ENCODE measurements around the gene SYNGR2.

The SYNGR2 gene

DNA sequence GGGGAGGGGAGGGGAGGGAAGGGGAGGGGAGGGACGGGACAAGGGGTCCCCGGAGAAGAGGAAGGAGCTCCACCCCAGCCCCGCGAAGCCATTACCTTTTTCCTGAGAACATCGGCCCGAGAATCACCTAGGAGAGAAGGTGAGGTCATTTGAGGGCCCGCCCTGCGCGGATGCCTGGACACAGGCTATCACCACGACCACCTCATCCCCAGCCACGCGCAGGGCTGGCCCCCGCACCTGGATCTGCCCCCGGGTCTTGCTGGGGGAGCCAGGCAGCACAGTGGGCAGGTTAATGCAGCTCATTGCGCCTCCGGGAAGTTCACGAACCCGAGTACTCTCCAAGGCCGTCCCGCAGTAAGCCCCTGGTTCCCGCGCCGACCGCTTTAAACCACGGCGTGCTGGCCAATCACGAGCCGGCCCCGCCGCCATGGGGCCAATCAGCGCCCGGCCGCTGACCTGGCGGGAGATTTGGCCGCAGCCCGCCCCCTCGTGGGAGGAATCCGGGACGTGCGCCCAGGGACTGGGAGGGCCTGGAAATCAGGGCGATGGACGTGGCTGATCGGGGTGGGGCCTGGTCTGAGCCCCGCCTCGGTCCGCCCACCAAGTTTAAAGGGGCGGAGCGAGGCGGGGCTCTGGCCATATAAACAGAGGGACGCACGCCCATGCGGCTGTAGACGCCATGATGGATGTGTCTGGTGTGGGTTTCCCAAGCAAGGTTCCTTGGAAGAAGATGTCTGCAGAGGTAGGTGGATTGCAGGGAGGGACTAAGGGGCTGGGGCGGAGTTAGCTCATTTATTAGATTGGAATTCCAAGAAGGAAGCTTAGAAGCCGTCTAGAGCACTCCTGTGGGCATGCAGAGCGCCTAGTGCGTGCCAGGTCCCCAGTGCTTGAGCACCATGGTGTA, 18.6 kb downstream of the SYNGR2 start, which contains the start of the genes AFMID and TK1:
TSS of gene AFMID (plus strand) at position 671 of the 904 bp plus-strand sequence. CDS start at position 680, 9 bp downstream.
TSS of gene TK1 (minus strand) at position 361 of the 904 bp plus-strand sequence. CDS start at position 303, 58 bp downstream.
- TF ChIP-seq, protein P1, sequence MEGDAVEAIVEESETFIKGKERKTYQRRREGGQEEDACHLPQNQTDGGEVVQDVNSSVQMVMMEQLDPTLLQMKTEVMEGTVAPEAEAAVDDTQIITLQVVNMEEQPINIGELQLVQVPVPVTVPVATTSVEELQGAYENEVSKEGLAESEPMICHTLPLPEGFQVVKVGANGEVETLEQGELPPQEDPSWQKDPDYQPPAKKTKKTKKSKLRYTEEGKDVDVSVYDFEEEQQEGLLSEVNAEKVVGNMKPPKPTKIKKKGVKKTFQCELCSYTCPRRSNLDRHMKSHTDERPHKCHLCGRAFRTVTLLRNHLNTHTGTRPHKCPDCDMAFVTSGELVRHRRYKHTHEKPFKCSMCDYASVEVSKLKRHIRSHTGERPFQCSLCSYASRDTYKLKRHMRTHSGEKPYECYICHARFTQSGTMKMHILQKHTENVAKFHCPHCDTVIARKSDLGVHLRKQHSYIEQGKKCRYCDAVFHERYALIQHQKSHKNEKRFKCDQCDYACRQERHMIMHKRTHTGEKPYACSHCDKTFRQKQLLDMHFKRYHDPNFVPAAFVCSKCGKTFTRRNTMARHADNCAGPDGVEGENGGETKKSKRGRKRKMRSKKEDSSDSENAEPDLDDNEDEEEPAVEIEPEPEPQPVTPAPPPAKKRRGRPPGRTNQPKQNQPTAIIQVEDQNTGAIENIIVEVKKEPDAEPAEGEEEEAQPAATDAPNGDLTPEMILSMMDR (IDR thresholded peaks at IDR 0.05; ENCODE audit: control extremely low read depth, extremely low read depth, low read depth, missing control alignments) = peak; percentile 36
- ChIA-PET POLR2A (interaction anchor here (0.5 to 1.5 kb wide), 9 partner anchors 8 to 63 kb away, joined by 3 to 6 read pairs (median 4); no protein-coding TSS in a partner anchor), CTCF (interaction anchor here (0.6 to 5.9 kb wide), 7 partner anchors 9 to 102 kb away, joined by 3 to 50 read pairs (median 3); no protein-coding TSS in a partner anchor)
- peak; percentile 99 for DNase-seq (ENCODE audit: extremely low spot score)

DNA sequence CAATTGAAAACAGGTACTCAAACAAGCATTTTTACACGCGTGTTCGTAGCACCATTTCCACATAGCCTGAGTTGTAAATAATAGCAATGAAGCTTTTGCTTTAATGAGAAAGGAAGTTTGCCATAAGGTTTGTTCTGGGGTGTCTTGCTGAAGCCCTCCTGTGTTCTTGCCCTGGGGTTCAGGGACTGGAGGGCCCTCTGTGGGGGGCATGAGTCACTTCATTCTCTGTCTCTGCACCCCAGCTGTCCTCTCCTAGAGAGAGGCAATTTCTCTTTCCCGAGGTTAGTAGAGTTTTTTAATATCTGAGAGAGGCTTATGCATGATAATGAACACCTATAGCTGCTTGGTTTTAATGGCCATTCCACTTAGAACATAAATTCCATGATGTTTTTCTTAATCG, 28.3 kb downstream of the SYNGR2 start:
- no peak for DNase-seq (ENCODE audit: extremely low spot score)
- CTCF ChIA-PET = interaction anchor here (1.2 to 3.7 kb wide), 2 partner anchors 18 to 20 kb away, joined by 3 to 14 read pairs; no protein-coding TSS in a partner anchor
- TF ChIP-seq, protein P1 (IDR thresholded peaks at IDR 0.05; ENCODE audit: control extremely low read depth, extremely low read depth, low read depth, missing control alignments) = no peak
- POLR2A ChIA-PET = interaction anchor here (0.7 to 0.8 kb wide), 2 partner anchors 10 to 1010 kb away, joined by 3 to 4 read pairs; partner anchors contain the start of genes AFMID and TK1

DNA sequence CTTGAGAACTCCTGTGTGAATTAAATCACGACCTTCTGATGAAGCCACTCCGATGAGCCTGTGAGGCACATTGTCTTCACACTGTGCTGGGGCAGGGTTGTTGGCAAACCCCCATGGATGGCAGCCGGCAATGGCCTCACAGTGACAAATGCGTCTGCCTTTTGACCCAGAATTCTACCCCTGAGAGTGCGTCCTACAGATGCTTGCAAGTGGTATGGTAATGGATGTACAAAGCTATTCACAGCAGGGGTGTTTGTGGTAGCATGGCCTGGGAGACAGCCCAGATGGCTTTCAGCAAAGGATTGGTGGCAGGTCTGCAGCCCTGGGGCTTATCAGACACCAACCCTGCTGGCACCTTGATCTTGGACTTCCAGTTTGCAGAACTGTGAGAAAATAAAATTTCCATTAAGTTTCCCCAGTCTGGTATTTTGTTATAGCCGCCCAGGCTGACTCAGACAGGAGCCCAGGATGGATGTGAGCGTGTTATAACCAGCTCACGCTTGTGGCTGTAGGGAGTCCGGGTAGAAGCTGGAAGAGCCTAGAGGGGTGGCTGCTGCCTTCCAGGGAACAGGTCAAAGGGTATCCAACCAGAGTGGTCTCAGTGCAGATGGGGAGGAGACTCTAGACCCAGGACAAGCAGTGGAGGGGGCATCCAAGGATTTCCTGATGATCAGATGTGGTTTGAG, 28.9 kb downstream of the SYNGR2 start:
- DNase-seq (ENCODE audit: extremely low spot score) = no peak
- CTCF ChIA-PET = interaction anchor here (1.3 to 3.7 kb wide), 2 partner anchors 21 to 84 kb away, joined by 3 to 14 read pairs; no protein-coding TSS in a partner anchor
- TF ChIP-seq, protein P1 (IDR thresholded peaks at IDR 0.05; ENCODE audit: control extremely low read depth, extremely low read depth, low read depth, missing control alignments) = no peak
- POLR2A ChIA-PET = interaction anchor here (0.8 kb wide), 1 partner anchor 10 kb away, joined by 4 read pairs; the partner anchor contains the start of genes AFMID and TK1

DNA sequence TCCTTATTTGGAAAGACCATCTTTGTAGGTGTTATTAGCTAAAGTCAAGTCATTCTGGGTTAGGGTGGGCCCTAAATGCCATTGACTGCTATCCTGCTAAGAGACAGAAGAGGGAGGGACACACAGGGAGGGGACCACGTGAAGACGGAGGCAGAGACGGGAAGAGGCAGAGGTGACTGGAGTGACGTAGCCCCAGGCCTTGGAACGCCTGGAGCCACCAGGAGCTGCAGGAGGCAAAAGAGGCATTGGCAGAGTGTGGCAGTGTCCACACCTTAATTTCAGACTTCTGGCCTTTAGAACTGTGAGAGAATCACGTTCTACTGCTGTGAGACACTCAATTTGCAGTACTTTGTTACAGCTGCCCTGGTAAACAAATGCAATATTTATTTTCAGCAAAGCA, 32.1 kb downstream of the SYNGR2 start:
- DNase-seq (ENCODE audit: extremely low spot score) = no peak
- TF ChIP-seq, protein P1 (IDR thresholded peaks at IDR 0.05; ENCODE audit: control extremely low read depth, extremely low read depth, low read depth, missing control alignments) = no peak
- ChIA-PET POLR2A (no interaction called here), CTCF (interaction anchor here (2.5 to 3.7 kb wide), 3 partner anchors 24 to 115 kb away, joined by 9 to 14 read pairs (median 11); no protein-coding TSS in a partner anchor)

DNA sequence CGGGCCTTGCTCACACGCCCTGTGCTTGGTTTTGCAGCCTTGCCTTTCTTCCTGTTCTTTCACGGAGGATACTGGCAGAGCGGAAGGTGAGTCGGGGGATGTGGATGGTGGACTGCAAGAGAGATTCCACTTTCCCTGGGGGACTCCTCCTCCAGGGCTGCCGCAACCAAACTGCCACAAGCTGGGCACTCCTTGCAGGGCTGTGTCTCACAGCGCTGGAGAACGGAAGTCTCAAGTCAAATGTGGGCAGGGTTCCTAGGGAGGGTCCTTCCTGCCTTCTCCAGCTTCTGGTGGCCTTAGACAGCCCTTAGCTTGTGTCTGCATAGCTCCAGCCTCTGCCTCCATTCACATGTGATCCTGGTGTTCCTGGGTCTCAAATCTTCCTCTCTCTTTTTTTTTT, 34.3 kb downstream of the SYNGR2 start:
- POLR2A ChIA-PET = interaction anchor here (0.6 kb wide), 1 partner anchor 22 kb away, joined by 8 read pairs; no protein-coding TSS in a partner anchor

More for the DNA sequence above, 34.3 kb downstream of the SYNGR2 start:
- TF ChIP-seq, protein P1 (IDR thresholded peaks at IDR 0.05; ENCODE audit: control extremely low read depth, extremely low read depth, low read depth, missing control alignments) = no peak
- DNase-seq (ENCODE audit: extremely low spot score) = no peak
- CTCF ChIA-PET = interaction anchor here (1.2 to 1.7 kb wide), 3 partner anchors 16 to 65 kb away, joined by 3 read pairs; partner anchors contain the start of gene TK1

All from GM10248 (cell line).